ENCODE measurements around the gene GPR153.
A peak's percentile ranks its signal among the peaks of the same experiment; 100 is the strongest.

GPR153 gene

DNA sequence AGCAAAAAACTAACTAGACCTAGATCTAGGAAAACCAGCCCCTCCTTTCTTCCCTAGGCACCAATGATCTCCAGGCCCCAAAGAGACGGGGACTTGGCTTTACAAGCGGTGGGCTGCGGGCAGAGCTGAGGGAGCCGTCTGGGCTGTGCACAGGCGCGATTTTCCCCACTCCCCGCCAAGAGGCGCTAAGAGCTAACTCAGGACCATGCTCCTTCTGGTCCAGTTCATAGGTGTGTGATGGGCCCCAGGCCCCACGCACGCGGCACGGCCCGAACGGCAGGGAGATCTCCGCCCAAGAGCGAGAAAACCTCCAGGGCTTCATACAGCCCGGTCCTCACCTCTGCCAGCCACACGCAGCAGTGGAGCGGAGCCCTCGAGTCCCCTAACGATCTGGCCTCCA is 7.5 kb upstream of the GPR153 start:
- DNase-seq, result no peak

DNA sequence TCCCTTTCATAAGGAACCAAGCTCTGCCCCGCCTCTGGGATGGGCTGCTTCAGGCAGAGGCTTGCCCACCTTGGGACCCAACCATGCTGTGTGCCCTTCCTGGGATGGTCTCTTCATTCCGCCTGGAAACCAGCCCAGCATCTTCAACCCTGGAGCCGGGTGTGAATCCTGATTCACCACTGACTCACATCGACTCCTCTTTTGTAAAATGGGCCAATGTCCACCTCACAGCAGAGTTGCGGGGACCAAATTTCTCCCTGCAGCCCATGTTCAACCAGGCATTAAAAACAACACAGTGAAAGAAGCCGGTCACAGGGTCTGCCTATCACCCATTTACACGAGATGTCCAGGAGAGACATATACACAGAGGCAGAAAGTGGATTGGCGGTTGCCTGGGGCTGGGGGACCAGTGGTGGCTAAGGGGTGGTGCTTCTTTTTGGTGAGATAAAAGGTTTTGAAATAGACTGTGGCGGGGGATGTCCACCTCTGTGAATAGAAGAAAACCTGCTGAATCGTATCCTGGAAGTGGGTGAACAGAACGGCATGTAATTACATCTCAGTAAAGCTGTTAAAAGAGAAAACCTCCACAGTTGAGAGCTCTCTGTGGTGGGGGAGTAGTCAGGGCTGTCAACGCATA is 6.9 kb upstream of the GPR153 start:
- DNase-seq, result no peak

DNA sequence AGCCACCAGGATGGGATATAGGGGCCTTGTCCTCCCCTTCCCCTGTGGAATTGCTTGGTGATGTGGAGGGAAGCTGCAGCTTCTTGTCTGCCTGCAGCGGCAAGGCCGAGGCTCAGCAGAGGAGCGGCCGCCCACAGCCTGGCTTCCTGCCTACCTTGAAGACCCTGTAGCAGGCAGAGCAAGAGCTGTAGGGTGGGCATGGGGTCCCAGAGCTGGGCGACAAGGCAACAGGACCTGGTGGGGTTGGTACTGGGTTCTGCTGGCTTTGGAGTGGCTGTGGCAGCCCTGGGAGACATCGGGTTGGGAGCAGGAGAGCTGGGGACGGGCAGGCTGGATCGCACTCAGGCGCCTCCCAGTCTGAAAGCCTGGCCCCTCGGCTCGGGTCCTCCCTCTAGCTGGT is 5.7 kb upstream of the GPR153 start:
- DNase-seq, result no peak

DNA sequence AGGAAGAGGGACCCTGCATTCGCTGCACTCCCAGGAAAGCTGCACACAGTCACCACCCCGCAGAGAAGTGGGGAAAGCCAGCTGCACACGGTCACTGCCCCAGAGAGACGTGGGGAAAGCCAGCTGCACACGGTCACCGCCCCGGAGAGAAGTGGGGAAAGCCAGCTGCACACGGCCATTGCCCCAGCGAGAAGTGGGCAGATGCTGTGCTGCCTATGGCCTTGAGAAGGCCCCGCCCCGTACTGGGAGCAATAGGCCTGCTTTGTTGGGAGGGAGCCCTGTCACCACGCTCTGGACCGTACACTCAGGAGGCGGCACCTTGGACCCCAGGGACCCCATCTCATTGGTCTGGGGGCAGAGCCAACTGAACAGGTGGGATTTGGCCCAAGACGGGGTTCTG is 4.3 kb upstream of the GPR153 start:
- no peak for DNase-seq

DNA sequence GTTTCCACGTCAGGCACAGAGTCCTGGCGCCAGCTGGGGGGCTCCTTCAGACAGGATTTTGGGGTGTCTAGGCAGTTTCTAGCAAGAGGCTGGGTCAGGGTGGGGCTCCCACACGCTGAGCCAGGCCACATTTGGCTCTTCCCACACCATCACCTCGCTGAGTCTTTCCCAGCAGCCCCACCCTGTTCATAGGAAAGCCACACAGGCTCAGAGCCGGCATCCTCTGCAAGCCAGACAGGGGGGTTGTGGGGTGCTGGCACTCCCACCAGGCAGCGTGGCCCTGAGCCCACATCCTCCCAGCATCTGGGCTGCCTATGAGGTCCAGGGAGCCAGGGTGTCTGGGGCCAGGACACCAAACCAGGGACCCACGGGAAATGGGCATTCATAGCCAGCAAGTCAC is 2.8 kb upstream of the GPR153 start:
- DNase-seq, result no peak

DNA sequence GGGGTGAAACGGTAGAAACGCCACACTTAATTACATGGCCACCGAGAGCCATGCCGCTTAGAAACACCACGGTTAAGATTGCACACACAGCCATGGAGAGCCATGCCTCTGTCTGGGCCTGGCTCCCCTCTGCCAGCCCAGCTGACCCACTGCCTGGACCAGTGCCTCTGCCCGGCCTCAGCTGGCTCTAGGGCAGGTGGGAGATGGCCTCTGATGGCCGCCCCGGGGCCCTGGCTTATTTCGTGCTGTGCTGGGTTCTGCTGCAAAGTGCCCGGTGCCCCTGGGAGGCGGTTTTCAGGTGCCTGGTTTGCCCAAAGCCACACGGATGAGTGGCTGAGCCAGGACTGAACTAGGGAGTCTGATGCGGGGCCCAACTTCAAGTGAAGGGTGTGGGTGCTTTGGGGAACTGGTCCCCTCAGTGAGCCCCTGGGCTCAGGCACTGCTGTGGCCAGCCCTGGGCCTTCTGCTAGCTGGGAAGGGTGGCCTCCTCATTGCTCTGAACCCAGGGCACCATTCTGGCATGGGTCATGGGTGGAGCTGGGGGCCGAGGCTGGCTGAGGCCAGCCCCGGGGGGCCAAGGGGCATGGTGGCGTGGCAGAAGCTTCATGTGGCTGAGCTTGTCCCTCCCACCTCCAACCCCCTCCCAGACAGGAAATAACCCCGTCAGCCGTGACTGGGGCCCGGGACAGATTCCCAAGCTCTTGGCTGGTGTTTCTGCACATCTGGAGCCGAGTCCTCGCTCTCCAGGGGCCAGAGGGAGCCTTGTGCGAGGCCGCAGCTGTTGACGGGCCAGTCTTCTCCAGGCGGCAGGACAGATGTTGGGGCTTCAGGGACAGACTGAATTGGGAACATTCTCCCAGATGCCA is 1.9 kb upstream of the GPR153 start:
- no peak for DNase-seq

DNA sequence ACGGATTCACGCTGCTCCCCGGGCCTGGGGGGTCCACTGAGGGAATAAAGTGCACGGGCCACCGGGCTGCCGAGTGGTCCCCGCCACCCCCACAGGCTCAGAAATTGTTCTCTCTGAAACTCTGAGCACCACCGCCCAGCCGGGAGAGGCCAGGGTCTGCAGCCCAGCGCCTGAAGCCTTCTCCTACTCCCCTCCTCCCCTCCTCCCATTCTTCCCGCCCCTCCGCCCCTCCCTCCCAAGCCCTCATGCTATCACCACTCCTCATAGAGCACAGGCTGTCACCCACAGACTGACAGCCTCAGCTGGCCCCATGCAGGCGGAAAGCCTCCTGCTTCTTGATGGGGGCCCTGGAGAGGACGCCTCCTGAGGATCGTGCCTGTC is 707 bp upstream of the GPR153 start:
- no peak for DNase-seq

DNA sequence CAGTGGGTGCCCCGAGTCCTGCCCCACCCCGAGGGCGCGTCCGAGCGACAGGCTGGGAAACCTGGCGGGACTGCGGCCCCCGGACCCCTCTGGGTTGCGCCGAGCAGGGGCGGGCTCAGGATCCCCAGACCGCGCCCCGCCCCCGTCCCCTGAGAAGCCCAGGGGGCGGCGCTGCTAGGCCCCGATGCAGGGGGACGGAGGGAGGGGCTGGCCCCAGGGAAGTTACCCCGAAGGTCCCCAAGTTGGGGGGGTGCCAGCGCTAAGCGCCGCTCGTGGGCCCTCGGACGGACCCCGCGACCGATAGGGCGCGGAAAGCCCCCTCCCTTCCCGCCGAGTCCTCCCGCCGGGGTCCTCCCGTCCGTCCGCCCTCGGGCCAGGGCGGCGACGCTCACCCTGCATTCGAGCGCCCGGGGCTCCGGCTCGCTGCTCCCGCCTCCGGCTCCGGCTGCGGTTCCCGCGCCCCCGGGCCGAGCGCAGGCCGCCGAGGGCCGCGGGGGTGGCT is 414 bp downstream of the GPR153 start:
- DNase-seq, result no peak

DNA sequence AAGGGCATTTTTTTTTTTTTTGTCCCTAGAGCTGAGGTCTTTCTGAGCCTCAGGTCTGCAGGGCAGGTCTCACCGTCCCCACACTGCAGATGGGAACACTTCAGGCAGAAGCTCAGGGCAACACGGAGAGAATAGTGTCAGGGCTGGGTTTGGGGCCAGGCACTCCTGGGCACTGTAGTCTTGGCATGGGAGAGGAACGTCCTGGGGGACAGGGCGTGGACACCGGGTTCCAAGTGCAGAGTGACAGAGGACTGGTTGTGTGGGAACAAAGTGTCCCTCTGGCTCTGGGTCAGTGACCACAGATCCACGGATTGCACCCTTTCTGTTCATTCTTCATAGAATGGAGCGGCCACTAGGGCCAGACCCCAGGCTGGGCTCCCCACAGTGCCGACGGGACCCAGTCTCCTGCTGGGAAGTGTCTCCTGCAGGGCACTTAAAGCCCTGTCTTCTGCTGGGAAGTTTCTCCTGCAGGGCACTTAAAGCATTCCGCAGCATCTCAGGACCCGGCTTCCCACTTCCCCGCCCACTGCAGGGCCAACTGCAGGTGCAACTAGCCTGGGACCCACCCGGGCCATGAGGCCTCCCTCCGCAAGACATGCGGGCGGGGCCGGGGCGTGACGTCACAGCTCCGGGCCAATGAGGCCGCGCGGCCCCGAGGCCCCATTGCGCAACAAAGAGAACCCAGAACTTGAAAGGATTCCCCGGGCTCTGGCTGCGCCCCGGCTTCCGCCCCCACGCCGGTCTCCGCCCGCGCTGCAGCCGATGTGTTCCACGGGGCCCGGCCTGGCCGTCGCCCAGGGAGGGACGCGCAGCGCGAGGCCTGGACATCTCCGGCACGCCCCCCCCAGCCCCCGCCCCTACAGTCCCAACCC is 1.2 kb downstream of the GPR153 start:
- DNase-seq, result peak; percentile 74

DNA sequence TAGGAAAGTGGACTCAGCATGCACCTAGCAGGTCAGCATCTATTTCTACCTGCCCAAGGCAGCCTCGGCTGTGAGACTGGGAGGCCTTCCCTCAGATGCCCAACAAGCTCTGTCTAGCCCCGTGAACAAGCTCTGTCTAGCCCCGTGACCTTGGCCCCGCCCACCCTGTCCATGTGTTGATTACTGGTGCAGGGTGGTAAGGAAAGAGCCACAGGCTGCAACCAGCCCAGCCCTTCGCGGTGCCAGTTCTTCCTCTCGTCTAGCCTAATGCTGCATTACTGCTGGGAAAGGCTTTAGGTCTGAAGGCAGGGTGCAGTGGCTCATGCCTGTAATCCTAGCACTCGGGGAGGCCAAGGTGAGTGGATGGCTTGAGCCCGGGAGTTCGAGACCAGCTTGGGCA is 2.2 kb downstream of the GPR153 start:
- no peak for DNase-seq

DNA sequence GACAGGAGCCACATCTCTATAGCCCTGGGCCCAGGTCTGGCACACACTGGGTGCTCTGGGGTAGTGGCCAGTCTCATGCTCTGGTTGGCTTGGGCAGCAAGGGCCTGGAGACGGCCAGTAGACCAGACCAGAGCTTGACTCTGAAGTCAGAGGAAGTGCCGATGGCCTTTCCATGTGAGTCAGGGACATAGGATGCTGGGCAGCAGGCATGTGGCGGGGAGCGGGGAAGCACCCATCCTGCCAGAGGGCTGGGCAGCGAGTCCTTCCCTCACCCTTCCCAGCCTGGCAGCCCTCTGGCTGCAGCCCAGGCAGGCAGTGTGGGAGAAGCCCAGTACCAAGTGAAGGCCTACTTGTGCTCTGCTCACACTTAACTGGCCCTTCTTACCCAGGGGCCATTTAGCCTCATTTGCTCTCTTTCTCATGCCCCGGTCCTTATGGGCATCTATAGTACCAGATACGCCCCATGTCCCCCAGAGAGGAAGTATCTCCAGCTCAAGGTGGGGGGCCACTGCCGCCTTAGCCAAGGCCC is 3.3 kb downstream of the GPR153 start:
- DNase-seq, result no peak

DNA sequence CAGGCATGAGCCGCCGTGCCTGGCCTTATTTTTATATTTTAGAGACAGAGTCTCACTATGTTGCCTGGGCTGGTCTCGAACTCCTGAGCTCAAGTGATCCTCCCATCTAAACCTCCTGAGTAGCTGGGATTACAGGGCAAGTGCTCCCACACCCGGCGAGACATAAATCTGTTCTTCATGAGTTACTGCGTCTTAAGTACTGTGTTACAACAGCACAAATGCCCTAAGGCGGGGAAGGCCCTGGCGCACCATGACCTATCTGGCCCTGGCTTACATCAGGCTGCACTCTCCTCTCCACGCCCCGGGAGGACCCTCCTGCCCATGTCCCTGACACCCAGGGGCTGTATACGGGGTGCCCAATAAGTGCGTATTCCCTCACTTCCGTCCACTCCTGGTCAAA is 4.3 kb downstream of the GPR153 start:
- DNase-seq, result no peak

DNA sequence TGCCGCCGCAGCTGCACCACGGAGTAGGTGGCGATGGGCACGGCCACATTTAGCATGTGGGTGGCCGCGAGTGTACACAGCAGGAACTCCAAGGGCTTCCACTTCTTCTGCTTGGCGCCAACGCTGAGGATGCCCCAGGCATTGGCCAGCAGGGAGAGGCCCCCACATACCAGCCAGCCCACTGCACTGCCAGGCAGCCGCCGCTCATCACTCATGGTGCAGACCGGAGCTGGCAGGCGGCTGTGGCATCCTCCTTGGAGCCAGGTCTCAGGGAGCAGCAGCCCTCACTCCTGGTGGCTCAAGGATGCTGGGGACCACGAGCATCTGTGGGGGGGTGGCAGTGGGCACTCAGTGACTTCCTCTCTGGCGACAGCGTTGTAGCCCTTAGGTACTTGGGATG is 6.2 kb downstream of the GPR153 start:
- no peak for DNase-seq

DNA sequence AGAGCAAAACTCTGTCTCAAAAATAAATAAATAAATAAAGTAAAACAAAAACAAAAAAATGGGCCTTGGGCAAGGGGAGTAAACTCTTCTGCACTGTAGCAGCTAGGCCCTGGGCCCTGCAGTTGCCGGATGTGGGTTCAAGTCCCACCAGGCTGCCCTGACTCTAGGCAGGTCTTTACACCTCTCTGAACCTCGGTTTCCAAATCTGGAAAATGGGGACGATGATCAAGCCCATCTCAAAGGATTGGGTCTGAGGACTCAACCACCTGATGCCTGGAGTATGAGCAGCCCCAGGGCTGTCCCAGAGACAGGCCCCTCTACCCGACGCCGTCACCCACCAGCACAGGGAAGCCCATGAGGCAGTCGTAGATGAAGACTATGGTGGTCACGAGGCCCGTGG is 7.5 kb downstream of the GPR153 start:
- DNase-seq, result no peak

DNA sequence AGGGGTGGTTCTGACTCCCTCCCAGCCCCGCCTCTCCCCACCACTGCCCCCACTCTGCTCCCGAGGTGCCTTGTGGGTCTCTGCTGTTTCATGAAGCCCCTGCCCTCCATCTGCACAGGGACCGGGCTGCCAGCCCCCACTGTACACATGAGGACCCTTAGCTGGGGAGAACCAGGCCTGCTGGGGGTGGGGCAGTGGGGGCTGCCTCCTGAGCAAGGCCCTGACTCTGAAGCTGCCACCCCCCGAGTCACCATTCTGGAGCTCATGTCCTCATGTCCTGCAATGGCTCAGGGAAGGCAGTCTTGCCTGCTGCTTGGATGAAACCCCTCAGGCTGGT is 8.6 kb downstream of the GPR153 start:
- no peak for DNase-seq

DNA sequence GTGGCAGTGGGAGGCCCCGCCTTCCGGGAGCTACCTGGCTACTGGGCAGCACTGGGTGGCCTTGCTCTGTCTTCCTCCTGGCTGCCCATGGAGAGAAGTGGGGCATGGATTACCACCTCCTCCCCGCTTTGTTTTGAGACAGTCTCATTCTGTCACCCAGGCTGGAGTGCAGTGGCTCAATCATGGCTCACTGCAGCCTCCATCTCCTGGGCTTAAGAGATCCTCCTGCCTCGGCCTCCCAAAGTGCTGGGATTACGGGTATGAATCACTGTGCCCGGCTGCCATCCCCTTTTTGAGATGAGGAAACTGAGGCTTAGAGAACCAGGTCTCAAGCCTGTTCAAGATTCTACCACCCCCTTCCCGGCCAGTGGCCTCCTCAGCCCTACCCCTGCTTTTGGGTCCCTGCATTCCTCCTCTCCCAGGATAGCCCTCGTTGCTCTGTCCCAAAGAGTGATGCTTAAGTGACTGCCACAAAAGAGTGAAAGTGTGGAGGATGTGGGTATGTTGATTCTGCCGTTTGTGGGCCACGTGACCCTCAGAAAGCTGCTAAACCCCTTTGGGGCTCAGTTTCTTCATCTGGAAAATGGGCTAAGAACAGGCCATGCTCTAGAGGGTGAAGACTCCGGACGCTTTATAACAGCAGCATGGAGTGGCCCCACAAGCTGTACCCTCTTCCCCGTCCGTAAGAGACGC is 9.1 kb downstream of the GPR153 start:
- no peak for DNase-seq

DNA sequence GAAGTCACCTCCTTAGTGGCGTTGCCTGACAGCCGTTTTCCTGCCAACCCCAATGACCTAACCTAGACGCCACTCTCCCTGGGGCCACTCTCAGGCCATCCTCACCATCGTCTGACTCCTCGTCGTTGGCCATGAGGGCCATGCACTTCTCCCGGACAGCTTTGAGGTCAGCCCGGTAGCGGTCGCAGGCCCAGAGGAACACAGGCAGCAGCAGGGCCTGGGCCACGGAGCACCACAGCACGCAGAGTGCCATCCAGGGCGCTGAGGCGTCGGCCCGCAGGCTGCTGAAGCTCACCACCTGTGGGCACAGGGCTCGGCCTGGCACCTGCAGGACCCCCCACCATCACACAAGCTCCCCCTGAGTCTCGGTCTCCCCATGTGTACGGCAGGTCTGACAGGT is 9.7 kb downstream of the GPR153 start:
- no peak for DNase-seq

DNA sequence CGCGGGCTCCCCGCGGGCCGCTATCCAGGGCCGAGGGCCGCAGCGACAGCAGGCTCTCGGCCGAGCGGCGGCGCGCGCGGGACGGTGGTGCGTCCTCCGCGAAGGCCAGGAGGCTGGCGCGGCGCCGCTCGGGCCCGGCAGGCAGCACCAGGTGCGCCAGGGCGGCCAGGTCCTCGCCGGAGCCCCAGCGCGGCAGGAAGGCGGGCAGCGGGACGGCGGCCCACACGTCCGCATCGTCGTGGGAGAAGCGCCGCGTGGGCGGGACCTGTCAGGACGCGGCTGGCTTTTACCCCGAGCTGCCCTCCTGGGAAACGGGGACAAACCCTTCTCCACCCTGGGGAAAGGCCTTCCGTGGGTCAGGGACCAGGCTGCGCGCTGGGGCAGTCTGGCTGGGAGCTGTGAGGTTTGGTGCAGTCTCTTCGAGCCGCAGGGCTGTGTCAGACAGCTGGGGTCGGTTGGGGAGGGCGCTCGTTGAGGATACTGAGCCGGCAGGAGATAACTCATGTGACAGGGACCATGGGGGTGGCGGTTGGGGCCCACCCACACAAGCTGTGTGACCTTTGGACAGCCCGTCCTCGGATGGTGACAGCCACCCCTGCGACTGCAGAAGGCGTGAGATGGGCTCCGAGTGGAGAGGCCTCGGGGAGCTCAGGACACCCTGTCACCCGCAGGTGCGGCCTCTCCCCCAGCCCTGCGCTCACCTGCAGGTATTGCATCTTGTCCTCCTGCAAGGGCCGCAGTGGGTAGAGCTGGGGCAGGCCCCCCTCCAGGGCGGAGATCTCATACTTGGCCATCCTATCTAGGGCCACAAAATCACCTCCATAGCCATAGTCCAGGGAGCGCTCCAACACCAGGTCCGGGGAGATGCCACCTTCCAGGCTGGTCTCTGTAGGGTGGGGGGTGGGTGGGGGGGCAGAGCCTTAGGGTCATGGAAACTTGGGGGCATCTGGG is 10.9 kb downstream of the GPR153 start:
- DNase-seq, result no peak

DNA sequence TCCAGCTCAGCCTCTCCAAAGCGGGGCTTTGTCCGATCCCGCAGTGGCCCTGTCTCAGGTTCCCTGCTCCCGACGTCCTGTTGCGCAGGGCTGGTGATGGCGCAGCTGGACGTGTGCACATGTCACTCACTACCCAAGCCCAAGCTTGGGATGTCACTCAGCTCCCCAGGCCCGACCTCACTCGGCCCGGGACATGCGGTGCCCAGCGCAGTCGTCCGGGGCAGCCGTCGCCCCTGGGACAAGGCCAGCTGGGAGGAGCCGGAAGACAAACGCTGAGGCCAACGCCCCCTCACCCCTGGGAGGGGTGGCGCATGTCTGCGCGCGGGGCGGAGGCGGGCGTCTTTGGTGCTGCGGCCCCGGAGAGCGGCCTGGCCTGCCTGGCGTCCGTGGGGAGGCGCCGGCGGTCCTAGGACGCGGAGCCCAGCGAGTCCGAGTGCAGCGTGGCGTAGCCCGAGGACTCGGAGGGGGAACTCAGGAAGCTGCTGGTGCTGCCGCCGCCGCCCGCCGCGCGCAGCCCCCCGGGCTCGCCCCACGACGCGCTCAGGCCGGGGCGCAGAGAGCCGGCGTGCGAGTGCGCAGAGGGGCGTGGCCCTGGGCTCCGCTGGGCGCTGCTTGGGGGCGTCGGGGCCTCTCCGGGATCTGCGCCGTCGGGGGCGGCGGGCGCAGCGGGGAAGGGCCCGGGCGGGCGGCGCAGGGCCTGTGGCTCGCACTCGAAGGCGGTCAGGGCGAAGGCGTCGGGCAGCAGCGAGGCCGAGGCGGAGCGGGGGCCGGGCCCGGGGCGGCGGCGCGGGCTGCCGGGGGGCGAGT is 11.8 kb downstream of the GPR153 start:
- no peak for DNase-seq

DNA sequence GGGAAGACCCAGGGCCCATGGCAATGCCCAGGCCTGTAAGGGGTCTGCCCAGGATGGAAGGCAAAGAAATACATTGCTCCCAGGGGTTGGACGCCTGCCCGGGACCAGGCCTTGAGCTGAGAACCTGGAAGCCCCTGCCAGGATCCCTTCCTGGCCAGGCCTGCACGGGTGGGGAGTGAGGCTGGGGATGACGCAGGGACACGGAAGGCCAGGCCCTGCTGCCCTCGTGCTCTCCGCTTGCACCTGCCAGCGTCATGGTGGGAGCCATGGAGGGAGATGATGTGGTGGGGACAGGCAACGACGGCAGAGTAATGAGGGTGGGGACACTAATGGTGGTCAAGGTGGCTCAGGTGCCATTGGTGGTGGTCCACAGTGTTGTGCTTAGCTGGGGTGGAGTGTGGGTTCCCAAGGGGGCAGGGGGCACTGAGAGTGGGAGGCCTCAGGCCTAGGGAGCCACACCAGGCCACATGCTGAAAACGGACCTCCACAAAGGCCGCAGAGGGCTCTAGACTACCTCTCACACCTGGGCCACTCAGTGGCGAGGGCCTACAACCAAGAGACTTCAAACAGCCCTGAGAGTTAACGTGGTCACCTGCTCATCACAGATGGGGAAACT is 12.6 kb downstream of the GPR153 start:
- no peak for DNase-seq

All from activated CD4-positive, alpha-beta T cell treated with anti-CD3 and anti-CD28 coated beads, Interleukin-2, amount 50 U/mL, for 1 hour (primary cell).